ENCODE results near the gene CABP2. TPM values are rescaled to one million over a fixed set of nuclear protein-coding genes. Genes with fewer than 3 reads are reported as not detected.

The CABP2 gene
- total RNA-seq, 1 donor from 2014 or later: not detected

- no peak for ATAC-seq (ENCODE audit: low read depth)
- H3K27me3 Mint-ChIP-seq: no peaks in the 10 kb centered on the region
- H3K4me3 Mint-ChIP-seq: peak overlapping the region; percentile 73
- intact Hi-C loops (cut with micrococcal nuclease): no loop called here
- CTCF ChIA-PET: no interaction called here
- no peak for DNase-seq
- H3K4me1 Mint-ChIP-seq: peaks cover 40% of the 10 kb centered on the region
- H3K27ac Mint-ChIP-seq: no peak overlapping the region
- H3K9me3 Mint-ChIP-seq: no peaks in the 10 kb centered on the region
- peaks cover 61% of the 10 kb centered on the region for H3K36me3 Mint-ChIP-seq (ENCODE audit: low read depth)
- POLR2A ChIA-PET: interaction anchor here (0.6 to 1.8 kb wide), 5 partner anchors 16 to 707 kb away, joined by 3 to 8 read pairs (median 3); partner anchors contain the start of genes AIP and PTPRCAP
- TF ChIP-seq CTCF (IDR thresholded peaks at IDR 0.05): no peak
These were observed 20.8 kb downstream of the CABP2 start for GRCh38 chr11:67502328-67502979.

GRCh38 chr11:67501854-67502253 is 21.4 kb downstream of the CABP2 start:
- ChIA-PET CTCF (no interaction called here), POLR2A (interaction anchor here (1.0 to 1.8 kb wide), 2 partner anchors 16 to 65 kb away, joined by 3 to 8 read pairs; partner anchors contain the start of gene PTPRCAP)
- peaks cover 34% of the 10 kb centered on the region for H3K4me1 Mint-ChIP-seq
- H3K27me3 Mint-ChIP-seq: no peaks in the 10 kb centered on the region
- peaks cover 62% of the 10 kb centered on the region for H3K36me3 Mint-ChIP-seq (ENCODE audit: low read depth)
- H3K9me3 Mint-ChIP-seq: no peaks in the 10 kb centered on the region
- no peak for TF ChIP-seq CTCF (IDR thresholded peaks at IDR 0.05)
- H3K27ac Mint-ChIP-seq: no peak overlapping the region
- intact Hi-C loops (cut with micrococcal nuclease): no loop called here
- no peak overlapping the region for H3K4me3 Mint-ChIP-seq
- DNase-seq: no peak
- ATAC-seq (ENCODE audit: low read depth): no peak

GRCh38 chr11:67500831-67501715 is 22.2 kb downstream of the CABP2 start:
- peaks cover 26% of the 10 kb centered on the region for H3K4me1 Mint-ChIP-seq
- no peak for TF ChIP-seq CTCF (IDR thresholded peaks at IDR 0.05)
- ChIA-PET POLR2A (interaction anchor here (1.0 to 1.8 kb wide), 2 partner anchors 15 to 64 kb away, joined by 3 to 8 read pairs; partner anchors contain the start of gene PTPRCAP), CTCF (no interaction called here)
- H3K27ac Mint-ChIP-seq: no peak overlapping the region
- DNase-seq (no peak), ATAC-seq (ENCODE audit: low read depth) (no peak)
- H3K36me3 Mint-ChIP-seq (ENCODE audit: low read depth): peaks cover 64% of the 10 kb centered on the region
- no peaks in the 10 kb centered on the region for H3K9me3 Mint-ChIP-seq
- H3K4me3 Mint-ChIP-seq: no peak overlapping the region
- intact Hi-C loops (cut with micrococcal nuclease): no loop called here
- H3K27me3 Mint-ChIP-seq: no peaks in the 10 kb centered on the region

GRCh38 chr11:67500484-67500821 is 22.8 kb downstream of the CABP2 start:
- H3K9me3 Mint-ChIP-seq: no peaks in the 10 kb centered on the region
- DNase-seq (no peak), ATAC-seq (ENCODE audit: low read depth) (no peak)
- peaks cover 20% of the 10 kb centered on the region for H3K4me1 Mint-ChIP-seq
- POLR2A ChIA-PET: no interaction called here
- CTCF ChIA-PET: no interaction called here
- peaks cover 69% of the 10 kb centered on the region for H3K36me3 Mint-ChIP-seq (ENCODE audit: low read depth)
- TF ChIP-seq CTCF (IDR thresholded peaks at IDR 0.05): no peak
- intact Hi-C loops (cut with micrococcal nuclease): no loop called here
- no peak overlapping the region for H3K4me3 Mint-ChIP-seq
- H3K27me3 Mint-ChIP-seq: no peaks in the 10 kb centered on the region
- no peak overlapping the region for H3K27ac Mint-ChIP-seq

GRCh38 chr11:67499808-67500483 is 23.3 kb downstream of the CABP2 start:
- Mint-ChIP-seq H3K27me3 (no peaks in the 10 kb centered on the region), H3K4me3 (no peak overlapping the region), H3K9me3 (no peaks in the 10 kb centered on the region), H3K36me3 (ENCODE audit: low read depth) (peaks cover 70% of the 10 kb centered on the region), H3K27ac (no peak overlapping the region), H3K4me1 (peaks cover 19% of the 10 kb centered on the region)
- intact Hi-C loops (cut with micrococcal nuclease): no loop called here
- DNase-seq (no peak), ATAC-seq (ENCODE audit: low read depth) (no peak)
- TF ChIP-seq CTCF (IDR thresholded peaks at IDR 0.05): no peak
- ChIA-PET CTCF (no interaction called here), POLR2A (interaction anchor here (0.8 kb wide), 1 partner anchor 13 kb away, joined by 4 read pairs; no protein-coding TSS in a partner anchor)
